HG03175 (cell line): ENCODE measurements around the gene CANX.
"Not testable (repeated sequence)": the region's sequence is repeated elsewhere in the genome, so short reads cannot be mapped to it uniquely, and the experiment has no call there.

Source experiments
- ATAC-seq: cut with Tn5 transposase; IDR thresholded peaks from one replicate; pipeline ENCODE4 v1.9.1; 2021; ENCODE audit warnings: mild to moderate bottlenecking, moderate library complexity; ENCODE audit not compliant: unreplicated experiment

Gene CANX

GRCh38 chr5:179698935-179699615 is at the start of gene CANX:
TSS of gene CANX (plus strand) at chr5:179698967. CDS start at chr5:179705682, 6,715 bp downstream.
- no peak for ATAC-seq

- ATAC-seq, result not testable (repeated sequence)
Measured at GRCh38 chr5:179649166-179649703, 49.5 kb upstream of the CANX start.

- ATAC-seq, result not testable (repeated sequence)
Measured at GRCh38 chr5:179650245-179650644, 48.5 kb upstream of the CANX start.

- not testable (repeated sequence) for ATAC-seq
Measured at GRCh38 chr5:179653135-179653534, 45.6 kb upstream of the CANX start.

- ATAC-seq, result peak; percentile 90
Measured at GRCh38 chr5:179657302-179658178, 41.2 kb upstream of the CANX start.

- ATAC-seq, result peak; percentile 69
Measured at GRCh38 chr5:179658179-179658856, 40.4 kb upstream of the CANX start.

- not testable (repeated sequence) for ATAC-seq
Measured at GRCh38 chr5:179661647-179662046, 37.1 kb upstream of the CANX start.

GRCh38 chr5:179668391-179668790 is 30.4 kb upstream of the CANX start:
- ATAC-seq, result peak; percentile 68

GRCh38 chr5:179678223-179679013 is 20.3 kb upstream of the CANX start:
- ATAC-seq, result peak; percentile 92

GRCh38 chr5:179679014-179679674 is 19.6 kb upstream of the CANX start:
- peak; percentile 34 for ATAC-seq

- ATAC-seq, result no peak
Measured at GRCh38 chr5:179680014-179680779, 18.6 kb upstream of the CANX start.

GRCh38 chr5:179680780-179681401 is 17.9 kb upstream of the CANX start, which contains the start of gene CBY3:
TSS of gene CBY3 (minus strand) at chr5:179681034. CDS start at chr5:179680918, 116 bp downstream.
- ATAC-seq, result no peak

GRCh38 chr5:179689212-179689611 is 9.6 kb upstream of the CANX start:
- ATAC-seq, result not testable (repeated sequence)

- no peak for ATAC-seq
Measured at GRCh38 chr5:179694561-179694960, 4.2 kb upstream of the CANX start.

GRCh38 chr5:179696603-179697002 is 2.2 kb upstream of the CANX start:
- ATAC-seq, result no peak

GRCh38 chr5:179697108-179697507 is 1.7 kb upstream of the CANX start:
- no peak for ATAC-seq

GRCh38 chr5:179697543-179697942 is 1.2 kb upstream of the CANX start:
- not testable (repeated sequence) for ATAC-seq
